GM12878 (cell line): ENCODE data around the gene CCM2. TPM values are rescaled to one million over a fixed set of nuclear protein-coding genes. Genes with fewer than 3 reads are reported as not detected.

ENCODE experiments used
- CHD2 ChIP-seq: IDR thresholded peaks from 2 replicates; pipeline ENCODE4 v1.6.1; 2011; ENCODE audit warnings: low read depth, low read length, improper control_type of control experiment, borderline replicate concordance
- CREM ChIP-seq: IDR thresholded peaks from 2 replicates; pipeline ENCODE4 v1.6.1; 2014; ENCODE audit warnings: antibody characterized with exemption, low read depth
- E4F1 ChIP-seq: fragments of 450-650 bp; IDR thresholded peaks from 2 replicates; pipeline ENCODE4 v1.6.1; 2018; ENCODE audit warnings: borderline replicate concordance, mild to moderate bottlenecking; ENCODE audit not compliant: partially characterized antibody
- ELK1 ChIP-seq: IDR thresholded peaks from 2 replicates; pipeline ENCODE4 v1.6.1; 2012; ENCODE audit warnings: low read depth, low read length, improper control_type of control experiment
- ETV6 ChIP-seq, 2 experiments: fragments of 450-650 bp in 1 of 2; IDR thresholded peaks in 1 of 2; conservative IDR thresholded peaks in 1 of 2; 2 replicates each; pipeline ENCODE4 v1.6.1; 2014; ENCODE audit warnings: antibody characterized with exemption in 1 of 2, borderline replicate concordance in 1 of 2, low read depth in 1 of 2, mild to moderate bottlenecking in 1 of 2, moderate library complexity in 1 of 2
- HDGF ChIP-seq: fragments of 450-650 bp; IDR thresholded peaks from 2 replicates; pipeline ENCODE4 v1.6.1; 2016; ENCODE audit warnings: antibody characterized with exemption
- IKZF1 ChIP-seq: fragments of 450-650 bp; conservative IDR thresholded peaks from 2 replicates; pipeline ENCODE4 v1.6.1; 2017; ENCODE audit warnings: antibody characterized with exemption, mild to moderate bottlenecking
- IKZF2 ChIP-seq, 2 experiments: fragments of 450-650 bp; IDR thresholded peaks; 2 replicates each; pipeline ENCODE4 v1.6.1; 2017; ENCODE audit warnings: mild to moderate bottlenecking in 2 of 2, moderate library complexity in 2 of 2
- JUND ChIP-seq: IDR thresholded peaks from 2 replicates; pipeline ENCODE4 v1.6.1; 2012; ENCODE audit warnings: low read depth, mild to moderate bottlenecking, low read length, improper control_type of control experiment, moderate library complexity
- MYC ChIP-seq: IDR thresholded peaks from 2 replicates; pipeline ENCODE4 v1.6.1; 2011; ENCODE audit warnings: mild to moderate bottlenecking, low read length, moderate library complexity, inconsistent platforms; ENCODE audit not compliant: insufficient read depth, insufficient replicate concordance, insufficient read length, severe bottlenecking
- NFIC ChIP-seq: IDR thresholded peaks from 2 replicates; pipeline ENCODE4 v1.6.1; 2012; ENCODE audit warnings: low read depth, mild to moderate bottlenecking, inconsistent platforms, low read length, moderate library complexity
- RELA ChIP-seq: fragments of 450-650 bp; IDR thresholded peaks from 2 replicates; pipeline ENCODE4 v1.8.0; 2014; ENCODE audit warnings: borderline replicate concordance; ENCODE audit not compliant: partially characterized antibody
- RFX5 ChIP-seq: IDR thresholded peaks from 2 replicates; pipeline ENCODE4 v1.6.1; 2011; ENCODE audit warnings: low read depth, low read length, improper control_type of control experiment
- SIN3A ChIP-seq: IDR thresholded peaks from 2 replicates; pipeline ENCODE4 v1.6.1; 2012; ENCODE audit warnings: low read depth, low read length, improper control_type of control experiment
- SKIL ChIP-seq: fragments of 450-650 bp; IDR thresholded peaks from 2 replicates; pipeline ENCODE4 v1.6.1; 2017; ENCODE audit warnings: mild to moderate bottlenecking, low read depth, inconsistent platforms; ENCODE audit not compliant: poor library complexity, severe bottlenecking
- ZZZ3 ChIP-seq: IDR thresholded peaks from 2 replicates; pipeline ENCODE4 v1.6.1; 2011; ENCODE audit warnings: low read depth; ENCODE audit not compliant: control insufficient read depth, insufficient read length
- polyA plus RNA-seq, 11 experiments: library from polyadenylated mRNA; depleted of rRNA in 4 of 11; unstranded in 6 of 11; stranded (reverse) in 5 of 11; fragments of >200 nt; fragmentation: Nextera tagmentation in 4 of 11; fragmentation: Illumina TruSeq in 1 of 11; extraction: Ambion mirVana in 4 of 11; extraction: Trizol in 1 of 11; gene quantifications; 1 replicate in 1 of 11; 2 replicates in 10 of 11; pipeline versions ENCODE4 v1.2.1 to v1.2.3, GENCODE V29; 2011 to 2016; ENCODE audit warnings: inconsistent platforms in 2 of 11, missing spikeins in 2 of 11, low read depth in 1 of 11
- total RNA-seq, 4 experiments: library from RNA; depleted of rRNA in 3 of 4; stranded (reverse); fragments of >200 nt in 3 of 4; fragmentation: Illumina TruSeq in 1 of 4; extraction: Trizol in 1 of 4; gene quantifications; 2 replicates each; pipeline versions ENCODE4 v1.2.1 to v1.2.3, GENCODE V29; 2013 to 2021

The CCM2 gene
- total and polyA plus RNA-seq, 10 of the 15 experiments (the other 5 are each of a cell fraction or from before 2014, with no cell fraction given) = 1.00 to 82.3 (median 48.7) TPM

GRCh38 chr7:45027774-45028114 lies 27.7 kb downstream of the CCM2 start (continued):
- no peak for TF ChIP-seq E4F1
- TF ChIP-seq SKIL = peak; percentile 2
- TF ChIP-seq RELA = no peak
- no peak for TF ChIP-seq CHD2
- TF ChIP-seq RFX5 = no peak
- no peak for TF ChIP-seq SIN3A
- 0 out of 2 replicates have a peak, but pooled peaks have one; percentile 23 for TF ChIP-seq IKZF1
- no peak for TF ChIP-seq MYC
- TF ChIP-seq HDGF = no peak
- no peak for TF ChIP-seq ELK1
- 0 out of 4 replicates have a peak, but pooled peaks of 1 of the 2 experiments have one; percentile 7 for TF ChIP-seq ETV6 (conservative IDR thresholded peaks at IDR 0.05 in 1 of 2, IDR thresholded peaks at IDR 0.05 in 1 of 2; ENCODE audit: borderline replicate concordance in 1 of 2, low read depth in 1 of 2)
- no peak for TF ChIP-seq NFIC
- no peak for TF ChIP-seq JUND
- TF ChIP-seq IKZF2 (IDR thresholded peaks at IDR 0.05) = 0 out of 4 replicates have a peak, but pooled peaks of 1 of the 2 experiments have one; percentile 6
- peak; percentile 0; the same call in 1 of the 2 replicates for TF ChIP-seq CREM
- TF ChIP-seq ZZZ3 = no peak
